HFF-Myc (cell line): ENCODE results near the gene TLX3.

Experiments used
- DNase-seq: peaks from one replicate; pipeline ENCODE4 v3.0.0-alpha.2; 2011; ENCODE audit warnings: low read depth; ENCODE audit errors: extremely low read depth
- H3K4me3 ChIP-seq: replicated peaks from 2 replicates; pipeline ENCODE4 v1.5.1; 2011; ENCODE audit warnings: low read depth, mild to moderate bottlenecking, control low read depth, low read length
- TF ChIP-seq, protein P1 (sequence below): IDR thresholded peaks from 2 replicates; pipeline ENCODE4 v1.5.1; 2012; ENCODE audit warnings: mild to moderate bottlenecking, low read depth, low read length, control low read depth; ENCODE audit errors: missing control alignments

Gene TLX3

DNA sequence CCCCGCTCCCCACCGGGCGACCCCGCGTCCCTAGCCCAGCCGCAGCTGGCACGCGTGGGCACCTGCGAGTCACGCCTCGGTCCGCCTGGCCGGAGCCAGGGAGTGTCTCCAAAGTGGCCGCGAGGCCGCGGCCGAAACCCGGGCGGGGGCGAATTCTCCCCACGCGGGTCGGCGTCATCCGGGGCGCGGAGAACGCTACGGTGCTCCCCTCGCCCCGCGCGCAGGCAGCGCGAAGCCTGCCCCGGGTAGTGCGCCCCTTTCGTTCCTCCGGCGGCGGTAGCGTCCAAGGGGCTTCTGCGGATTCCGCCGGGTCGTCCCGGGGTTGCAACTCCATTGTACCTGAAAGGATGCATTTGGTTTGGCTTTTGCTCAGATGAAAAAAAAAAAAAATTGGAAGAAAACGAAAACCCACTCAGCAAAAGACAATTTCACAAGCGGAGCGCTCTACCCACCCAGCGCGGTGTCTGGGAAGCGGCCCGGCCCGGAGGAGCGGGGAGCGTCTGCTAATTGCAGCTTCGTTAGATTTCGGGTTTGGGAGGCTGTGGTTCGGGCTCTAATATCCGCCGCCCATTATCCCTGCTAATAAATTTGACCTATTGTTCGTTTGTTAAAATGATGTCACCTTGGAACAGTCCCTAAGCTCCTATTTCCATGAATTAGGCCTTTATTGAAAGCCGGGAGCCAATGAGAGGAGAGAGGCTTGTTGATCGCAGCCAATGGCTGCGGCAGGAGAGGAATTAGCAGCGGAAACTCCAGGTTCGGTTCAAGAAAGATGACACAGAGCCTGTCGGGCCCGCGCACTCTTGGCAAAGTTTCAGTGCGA, at the start of gene TLX3:
TSS of gene TLX3 (plus strand) at position 796 of the 823 bp plus-strand sequence. CDS start 118 bp downstream, outside the sequence.
- TF ChIP-seq, protein P1, sequence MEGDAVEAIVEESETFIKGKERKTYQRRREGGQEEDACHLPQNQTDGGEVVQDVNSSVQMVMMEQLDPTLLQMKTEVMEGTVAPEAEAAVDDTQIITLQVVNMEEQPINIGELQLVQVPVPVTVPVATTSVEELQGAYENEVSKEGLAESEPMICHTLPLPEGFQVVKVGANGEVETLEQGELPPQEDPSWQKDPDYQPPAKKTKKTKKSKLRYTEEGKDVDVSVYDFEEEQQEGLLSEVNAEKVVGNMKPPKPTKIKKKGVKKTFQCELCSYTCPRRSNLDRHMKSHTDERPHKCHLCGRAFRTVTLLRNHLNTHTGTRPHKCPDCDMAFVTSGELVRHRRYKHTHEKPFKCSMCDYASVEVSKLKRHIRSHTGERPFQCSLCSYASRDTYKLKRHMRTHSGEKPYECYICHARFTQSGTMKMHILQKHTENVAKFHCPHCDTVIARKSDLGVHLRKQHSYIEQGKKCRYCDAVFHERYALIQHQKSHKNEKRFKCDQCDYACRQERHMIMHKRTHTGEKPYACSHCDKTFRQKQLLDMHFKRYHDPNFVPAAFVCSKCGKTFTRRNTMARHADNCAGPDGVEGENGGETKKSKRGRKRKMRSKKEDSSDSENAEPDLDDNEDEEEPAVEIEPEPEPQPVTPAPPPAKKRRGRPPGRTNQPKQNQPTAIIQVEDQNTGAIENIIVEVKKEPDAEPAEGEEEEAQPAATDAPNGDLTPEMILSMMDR = no peak
- peak; percentile 11 for DNase-seq
- H3K4me3 ChIP-seq = no peak within 1 kb of the TSS

DNA sequence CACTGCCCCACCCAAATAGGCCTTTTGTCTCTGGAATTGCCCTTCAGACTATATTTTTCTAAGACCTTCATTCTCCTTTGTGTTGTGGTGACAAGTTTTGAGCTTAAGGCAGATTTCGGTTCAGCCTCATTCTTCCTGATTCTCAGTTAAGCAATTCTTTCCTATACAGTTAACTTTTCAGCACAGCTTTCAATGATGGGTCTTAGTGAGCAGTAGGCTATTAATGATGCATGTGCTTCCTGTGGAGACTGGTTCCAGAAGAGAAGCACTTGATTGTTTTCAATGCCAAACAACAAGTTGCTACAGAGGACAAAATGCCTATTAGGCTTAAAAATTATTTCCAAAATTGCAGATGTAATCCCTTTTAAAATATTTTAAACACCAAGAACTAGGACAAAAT, 47.7 kb upstream of the TLX3 start:
- no peak for DNase-seq
- TF ChIP-seq, protein P1 = no peak
- no peak overlapping the region for H3K4me3 ChIP-seq

DNA sequence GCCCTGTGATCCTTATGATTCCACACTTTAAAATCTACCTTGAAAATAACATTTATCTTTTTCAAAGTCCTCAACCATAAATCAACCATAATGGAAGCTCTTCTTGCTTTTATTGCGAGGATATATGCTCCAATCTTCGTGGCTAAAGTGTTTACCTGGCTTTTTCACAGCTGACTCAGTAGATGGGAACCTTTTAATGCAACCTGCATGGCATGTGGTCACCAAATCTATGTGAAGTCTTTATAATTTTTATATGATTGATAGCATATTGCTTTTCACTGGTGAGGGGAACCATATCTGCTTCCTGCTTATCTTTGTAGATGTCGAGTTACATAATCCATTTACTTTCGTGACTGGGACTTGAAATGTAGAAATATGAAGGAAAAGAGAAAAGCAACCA, 47.1 kb upstream of the TLX3 start:
- TF ChIP-seq, protein P1 = no peak
- H3K4me3 ChIP-seq = no peak overlapping the region
- DNase-seq = no peak

DNA sequence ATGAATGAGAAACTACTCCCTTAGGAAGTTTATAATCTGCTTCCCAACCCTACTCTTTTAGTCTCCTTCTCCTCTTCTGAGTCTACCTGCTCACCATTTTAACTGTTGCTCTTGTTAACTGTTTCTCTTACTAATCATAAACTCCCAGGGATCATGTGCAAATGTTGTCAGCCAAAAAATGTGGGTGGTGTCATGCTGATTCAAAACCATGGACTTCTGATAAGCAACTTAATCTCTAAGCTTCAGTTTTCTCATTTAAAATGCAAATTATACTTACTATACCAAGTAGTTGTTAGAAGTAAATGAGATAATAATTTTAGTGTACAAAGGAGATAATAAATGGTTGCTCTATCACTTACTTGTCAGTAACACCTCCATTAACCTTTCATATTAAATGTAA, 45.9 kb upstream of the TLX3 start:
- no peak overlapping the region for H3K4me3 ChIP-seq
- no peak for DNase-seq
- TF ChIP-seq, protein P1 = no peak

DNA sequence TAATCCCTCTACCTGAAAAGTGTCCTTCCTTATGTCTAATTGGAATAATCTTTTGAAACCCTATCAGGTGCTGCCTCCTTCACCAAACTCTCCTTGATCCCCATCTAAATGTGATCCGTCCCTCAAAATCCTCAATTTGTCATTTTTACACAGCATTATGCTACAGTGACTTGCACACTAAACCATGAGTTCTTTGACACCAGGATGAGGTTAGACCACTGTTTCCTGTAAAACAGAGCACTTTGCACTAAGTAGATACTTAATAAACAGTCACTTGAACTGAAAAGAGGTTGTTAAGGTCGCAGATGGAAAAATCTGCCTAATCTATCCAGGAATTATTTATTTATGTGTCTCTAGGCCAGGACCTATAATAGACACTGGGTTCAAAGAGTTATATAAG, 44.2 kb upstream of the TLX3 start:
- TF ChIP-seq, protein P1 = no peak
- no peak overlapping the region for H3K4me3 ChIP-seq
- DNase-seq = no peak

DNA sequence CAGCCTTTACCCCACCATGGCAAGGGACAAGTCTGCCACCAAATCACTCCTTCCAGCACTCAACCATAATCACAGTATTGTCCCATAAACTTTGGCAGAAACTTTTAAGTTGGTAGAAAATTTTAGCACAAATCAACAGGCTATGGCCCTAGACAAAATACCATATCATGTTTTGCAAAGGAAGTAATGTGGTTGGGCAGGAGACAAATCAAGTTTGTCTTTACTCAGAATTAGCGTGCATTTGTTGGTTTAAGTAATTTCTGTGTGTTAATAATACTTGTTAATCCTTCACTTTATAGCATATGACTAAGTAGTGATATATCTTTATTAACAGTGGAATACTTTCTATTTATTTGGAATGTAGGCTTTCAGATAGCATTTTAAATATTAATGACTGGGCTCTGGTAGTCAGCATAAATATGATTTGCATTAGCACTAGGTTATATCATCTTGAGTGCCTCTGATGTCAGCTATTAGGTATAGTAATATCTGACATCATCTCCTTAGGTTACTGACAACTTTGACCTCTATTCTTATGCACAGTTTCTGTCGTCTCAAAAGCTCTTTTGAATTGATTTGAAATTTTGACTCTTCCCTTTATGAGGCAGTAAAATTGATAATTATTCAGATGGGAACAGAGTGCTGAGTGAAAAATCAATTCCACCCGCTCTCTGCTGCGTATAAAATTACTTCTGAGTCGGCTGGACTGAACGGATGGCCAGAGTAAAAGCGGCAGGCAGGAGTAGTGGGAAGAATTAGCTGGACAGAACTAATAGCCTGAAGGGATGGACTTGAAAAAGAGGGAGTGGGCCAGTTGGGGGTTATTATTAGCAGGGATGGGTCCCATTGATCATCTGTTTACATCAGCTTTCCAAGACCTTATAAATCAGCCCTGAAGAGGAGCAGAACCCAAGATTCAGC, 40.1 kb upstream of the TLX3 start:
- TF ChIP-seq, protein P1 = no peak
- DNase-seq = no peak
- no peak overlapping the region for H3K4me3 ChIP-seq
